ENCODE measurements around the gene GSTM4.

Gene GSTM4

GRCh38 chr1:109634292-109634691 is 21.6 kb upstream of the GSTM4 start:
- H3K4me2 ChIP-seq (ENCODE audit: insufficient read depth, low read length) = no peak overlapping the region
- H3K27me3 ChIP-seq (ENCODE audit: insufficient read depth, low read length, poor library complexity) = no peaks in the 10 kb centered on the region
- no peak for ATAC-seq (ENCODE audit: insufficient read depth, low read depth)
- no peak overlapping the region for H3K9ac ChIP-seq (ENCODE audit: low read depth, low read length)
- H3K79me2 ChIP-seq (ENCODE audit: insufficient read depth, low read length) = no peaks in the 10 kb centered on the region
- no peak for TF ChIP-seq CTCF (IDR thresholded peaks at IDR 0.05; ENCODE audit: borderline replicate concordance, extremely low read depth, low read length, poor library complexity, severe bottlenecking)
- no peak for TF ChIP-seq EZH2 (IDR thresholded peaks at IDR 0.05; ENCODE audit: borderline replicate concordance, low read depth, low read length, severe bottlenecking)
- H3K36me3 ChIP-seq (ENCODE audit: insufficient read depth, low read length) = peaks cover 26% of the 10 kb centered on the region
- H3K27ac ChIP-seq (ENCODE audit: low read length) = no peak overlapping the region
- H3K4me1 ChIP-seq (ENCODE audit: insufficient read depth, low read length) = no peaks in the 10 kb centered on the region
- no peak for DNase-seq
- no peaks in the 10 kb centered on the region for H4K20me1 ChIP-seq (ENCODE audit: insufficient read depth, low read length)
- H3K9me3 ChIP-seq (ENCODE audit: insufficient read depth, low read length, severe bottlenecking) = no peaks in the 10 kb centered on the region
- no peak overlapping the region for H3K4me3 ChIP-seq (ENCODE audit: low read depth in 1 of 2, low read length in 2 of 2)
- H2AFZ ChIP-seq (ENCODE audit: low read depth, low read length) = no peak overlapping the region

GRCh38 chr1:109634771-109635750 is 20.8 kb upstream of the GSTM4 start:
- H3K4me2 ChIP-seq (ENCODE audit: insufficient read depth, low read length) = no peak overlapping the region
- no peak for ATAC-seq (ENCODE audit: insufficient read depth, low read depth)
- H4K20me1 ChIP-seq (ENCODE audit: insufficient read depth, low read length) = no peaks in the 10 kb centered on the region
- DNase-seq = no peak
- no peaks in the 10 kb centered on the region for H3K9me3 ChIP-seq (ENCODE audit: insufficient read depth, low read length, severe bottlenecking)
- no peak overlapping the region for H2AFZ ChIP-seq (ENCODE audit: low read depth, low read length)
- no peaks in the 10 kb centered on the region for H3K27me3 ChIP-seq (ENCODE audit: insufficient read depth, low read length, poor library complexity)
- peaks cover 18% of the 10 kb centered on the region for H3K36me3 ChIP-seq (ENCODE audit: insufficient read depth, low read length)
- H3K9ac ChIP-seq (ENCODE audit: low read depth, low read length) = no peak overlapping the region
- H3K4me3 ChIP-seq (ENCODE audit: low read depth in 1 of 2, low read length in 2 of 2) = no peak overlapping the region
- H3K27ac ChIP-seq (ENCODE audit: low read length) = no peak overlapping the region
- no peak for TF ChIP-seq EZH2 (IDR thresholded peaks at IDR 0.05; ENCODE audit: borderline replicate concordance, low read depth, low read length, severe bottlenecking)
- TF ChIP-seq CTCF (IDR thresholded peaks at IDR 0.05; ENCODE audit: borderline replicate concordance, extremely low read depth, low read length, poor library complexity, severe bottlenecking) = no peak
- H3K79me2 ChIP-seq (ENCODE audit: insufficient read depth, low read length) = no peaks in the 10 kb centered on the region
- H3K4me1 ChIP-seq (ENCODE audit: insufficient read depth, low read length) = no peaks in the 10 kb centered on the region

- Histone ChIP-seq H2AFZ (ENCODE audit: low read depth, low read length) (no peak overlapping the region), H3K4me2 (ENCODE audit: insufficient read depth, low read length) (no peak overlapping the region), H3K9ac (ENCODE audit: low read depth, low read length) (no peak overlapping the region), H4K20me1 (ENCODE audit: insufficient read depth, low read length) (no peaks in the 10 kb centered on the region), H3K9me3 (ENCODE audit: insufficient read depth, low read length, severe bottlenecking) (no peaks in the 10 kb centered on the region), H3K4me3 (ENCODE audit: low read depth in 1 of 2, low read length in 2 of 2) (no peak overlapping the region), H3K36me3 (ENCODE audit: insufficient read depth, low read length) (peaks cover 13% of the 10 kb centered on the region), H3K4me1 (ENCODE audit: insufficient read depth, low read length) (peaks cover 2% of the 10 kb centered on the region), H3K27ac (ENCODE audit: low read length) (no peak overlapping the region), H3K79me2 (ENCODE audit: insufficient read depth, low read length) (no peaks in the 10 kb centered on the region), H3K27me3 (ENCODE audit: insufficient read depth, low read length, poor library complexity) (no peaks in the 10 kb centered on the region)
- DNase-seq (no peak), ATAC-seq (ENCODE audit: insufficient read depth, low read depth) (no peak)
- no peak for TF ChIP-seq EZH2 (IDR thresholded peaks at IDR 0.05; ENCODE audit: borderline replicate concordance, low read depth, low read length, severe bottlenecking)
- no peak for TF ChIP-seq CTCF (IDR thresholded peaks at IDR 0.05; ENCODE audit: borderline replicate concordance, extremely low read depth, low read length, poor library complexity, severe bottlenecking)
These were observed 20.1 kb upstream of the GSTM4 start for GRCh38 chr1:109635862-109636200.

All from DND-41 (cell line).